Measurements from ENCODE around the gene BOLL.
"Not testable (repeated sequence)": the region's sequence is repeated elsewhere in the genome, so short reads cannot be mapped to it uniquely, and the experiment has no call there.

BOLL gene, protein sequence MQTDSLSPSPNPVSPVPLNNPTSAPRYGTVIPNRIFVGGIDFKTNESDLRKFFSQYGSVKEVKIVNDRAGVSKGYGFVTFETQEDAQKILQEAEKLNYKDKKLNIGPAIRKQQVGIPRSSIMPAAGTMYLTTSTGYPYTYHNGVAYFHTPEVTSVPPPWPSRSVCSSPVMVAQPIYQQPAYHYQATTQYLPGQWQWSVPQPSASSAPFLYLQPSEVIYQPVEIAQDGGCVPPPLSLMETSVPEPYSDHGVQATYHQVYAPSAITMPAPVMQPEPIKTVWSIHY

DNA sequence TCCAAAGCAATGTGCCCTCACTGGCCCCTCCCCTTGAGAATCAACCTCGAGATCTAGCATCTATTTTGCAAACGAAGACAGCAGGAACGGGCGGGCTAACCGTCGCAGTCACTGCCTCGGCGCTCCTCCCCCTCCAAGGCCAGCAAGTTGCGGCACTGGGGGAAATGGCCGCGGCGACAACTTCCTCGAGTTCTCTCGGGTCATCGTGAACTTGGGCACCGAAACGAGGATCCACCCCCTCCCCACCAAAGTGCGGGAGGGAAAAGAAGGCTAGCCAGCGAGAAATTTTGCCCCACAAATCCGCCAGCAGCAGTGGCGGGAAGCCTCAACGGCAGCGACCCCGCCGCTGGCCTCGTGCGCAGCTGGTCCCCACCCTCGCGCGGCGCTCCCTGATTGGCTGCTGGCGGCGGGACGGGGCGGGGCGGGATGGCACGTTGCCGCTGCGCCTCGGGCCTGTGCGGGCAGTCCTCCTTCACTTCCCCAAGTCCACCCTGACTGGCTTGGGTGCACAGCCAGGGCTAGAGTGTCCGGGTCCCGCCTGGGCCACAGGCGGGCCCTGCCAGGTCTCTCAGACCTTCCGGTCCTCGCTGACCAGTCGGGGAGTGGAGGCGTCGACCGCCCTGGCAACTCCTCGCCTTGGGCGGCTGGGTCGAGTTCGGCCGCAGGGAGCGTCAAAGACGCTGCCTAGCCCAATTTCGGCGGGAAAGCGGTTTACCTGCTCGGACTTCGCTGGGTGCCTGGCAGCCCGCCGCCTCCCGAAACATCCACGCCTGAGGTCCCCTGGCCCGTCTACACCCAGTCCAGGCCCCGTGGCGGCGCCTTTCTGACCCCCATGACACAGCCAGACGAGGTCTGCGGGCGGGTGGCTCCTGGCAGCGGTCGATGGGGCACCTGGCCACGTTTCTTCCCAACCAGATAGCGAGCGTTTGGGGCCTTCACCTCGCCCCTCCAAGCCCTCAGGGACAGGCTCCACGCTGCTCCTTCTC, at the start of gene BOLL:
BOLL (minus strand) TSS at position 364 of the 986 bp plus-strand sequence. CDS start 3,469 bp downstream, outside the sequence.
- DNase-seq, result no peak

DNA sequence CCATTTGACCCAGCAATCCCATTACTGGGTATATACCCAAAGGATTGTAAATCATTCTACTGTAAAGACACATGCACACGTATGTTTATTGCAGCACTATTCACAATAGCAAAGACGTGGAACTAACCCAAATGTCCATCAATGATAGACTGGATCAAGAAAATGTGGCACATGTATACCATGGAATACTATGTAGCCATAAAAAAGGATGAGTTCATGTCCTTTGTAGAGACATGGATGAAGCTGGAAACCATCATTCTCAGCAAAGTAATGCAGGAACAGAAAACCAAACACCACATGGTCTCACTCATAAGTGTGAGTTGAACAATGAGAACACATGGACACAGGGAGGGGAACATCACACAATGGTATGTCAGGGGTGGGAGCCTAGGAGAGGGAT, 49.7 kb upstream of the BOLL start:
- DNase-seq, result not testable (repeated sequence)

DNA sequence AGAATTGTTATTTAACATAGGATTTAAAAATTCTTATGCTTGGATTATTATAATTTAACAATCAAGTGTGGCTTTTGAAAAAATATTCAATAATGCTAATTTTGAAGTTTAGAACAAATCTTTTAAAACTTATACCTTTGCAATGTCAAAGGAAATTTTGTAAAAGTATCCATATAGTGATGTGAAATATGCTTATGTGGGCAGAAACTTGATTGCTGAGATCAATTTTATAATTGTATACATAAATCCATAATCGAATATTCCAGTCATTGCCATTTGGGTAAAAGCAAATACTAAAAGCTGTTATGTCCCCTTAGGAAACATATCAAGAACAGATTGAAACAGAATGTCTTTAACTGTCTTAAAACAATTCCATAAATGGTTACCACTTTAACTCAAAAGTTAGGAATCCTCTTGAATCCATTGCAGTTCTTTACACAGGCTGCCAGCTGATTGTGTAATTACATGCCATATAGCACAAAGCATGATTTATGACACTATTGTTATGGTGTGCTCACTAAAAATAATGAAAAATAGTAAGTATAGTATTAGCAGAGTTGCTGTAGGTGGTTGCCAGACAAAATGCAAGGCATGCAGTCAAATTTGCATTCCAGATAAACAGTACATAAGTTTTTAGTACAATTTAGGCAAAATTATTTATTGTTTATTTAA, 43.5 kb upstream of the BOLL start:
- no peak for DNase-seq

DNA sequence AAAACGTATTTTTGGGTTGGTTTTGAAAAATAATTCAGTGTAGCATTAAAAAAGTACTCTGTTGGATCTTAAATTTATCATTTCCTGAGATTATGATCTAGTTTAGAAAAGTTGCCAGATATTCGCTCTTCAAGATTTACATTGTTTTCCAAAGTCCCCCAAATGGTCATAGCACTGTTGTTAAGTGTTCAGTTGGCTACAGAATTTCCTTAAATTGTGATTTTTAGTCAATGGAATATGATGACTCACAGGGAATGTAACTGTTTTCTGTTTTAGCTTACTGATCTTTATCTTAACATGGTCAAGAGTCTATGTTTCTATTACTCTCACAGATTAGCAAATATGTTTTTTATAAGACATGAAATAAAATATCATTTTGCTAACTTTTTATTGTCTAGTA, 42.5 kb upstream of the BOLL start:
- no peak for DNase-seq

DNA sequence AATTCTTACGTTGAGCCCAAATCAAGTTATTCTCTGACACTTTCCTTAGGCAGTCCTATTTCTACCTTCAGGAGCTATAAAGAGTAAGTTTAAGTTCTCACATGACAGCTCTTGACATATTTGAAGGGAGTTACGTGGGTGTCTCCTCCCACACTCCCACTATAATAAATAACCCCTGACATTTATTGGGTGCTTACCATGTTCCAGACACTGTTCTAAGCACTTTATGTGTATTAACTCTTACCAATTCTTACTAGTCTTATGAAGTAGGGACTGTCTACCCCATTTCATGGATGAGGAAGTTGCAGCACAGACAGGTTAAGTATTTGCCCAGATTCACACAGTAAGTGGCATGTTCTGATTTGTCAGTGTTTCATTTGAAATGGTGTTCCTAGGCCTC, 37.2 kb upstream of the BOLL start:
- DNase-seq, result no peak

DNA sequence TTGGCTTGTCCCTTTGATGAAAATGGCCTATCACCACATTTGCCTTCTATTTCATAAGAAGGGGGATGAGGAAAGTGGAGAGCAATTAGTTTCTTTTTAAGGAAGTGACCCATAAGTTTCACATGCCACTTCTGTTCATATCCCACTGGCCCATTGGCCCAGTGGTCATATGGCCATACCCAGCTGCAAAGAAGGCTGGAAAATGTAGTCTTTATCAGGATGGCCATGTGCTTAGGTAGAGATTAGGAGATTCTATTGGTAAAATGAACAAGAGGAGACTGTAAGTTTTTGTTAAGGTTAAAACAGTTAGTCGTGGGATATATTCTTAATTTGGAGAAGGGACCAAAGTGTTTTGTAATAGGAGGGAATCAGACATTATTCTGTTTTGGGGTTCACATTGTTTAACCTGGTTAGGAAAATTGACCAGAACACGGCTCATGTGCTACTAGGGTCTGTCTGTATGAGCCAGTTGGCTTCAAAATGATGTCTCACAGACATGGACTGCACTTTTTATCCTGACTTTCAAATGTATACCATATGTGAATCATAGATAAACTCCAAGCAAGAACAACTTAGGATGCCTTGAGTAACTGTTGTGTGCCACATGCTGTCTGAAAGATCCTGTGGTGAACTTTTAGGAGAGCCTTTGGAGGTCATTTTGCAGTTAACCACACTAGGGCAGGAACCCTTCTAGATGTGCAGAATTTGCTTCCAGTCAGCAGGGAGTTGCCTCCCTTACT, 36.6 kb upstream of the BOLL start:
- no peak for DNase-seq

DNA sequence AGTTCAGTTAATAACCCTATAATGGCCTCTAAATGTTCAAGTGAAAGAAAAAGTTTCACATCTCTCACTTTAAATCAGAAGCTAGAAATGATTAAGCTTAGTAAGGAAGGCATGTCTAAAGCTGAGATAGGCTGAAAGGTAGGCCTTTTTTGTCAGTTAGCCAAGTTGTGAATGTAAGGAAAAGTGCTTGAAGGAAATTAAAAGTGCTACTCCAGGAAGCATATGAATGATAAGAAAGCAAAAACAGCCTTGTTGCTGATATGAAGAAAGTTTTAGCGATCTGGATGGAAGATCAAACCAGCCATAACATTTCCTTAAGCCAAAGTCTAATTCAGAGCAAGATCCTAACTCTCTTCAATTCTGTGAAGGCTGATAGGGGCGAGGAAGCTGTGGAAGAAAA, 29.4 kb upstream of the BOLL start:
- DNase-seq, result no peak

DNA sequence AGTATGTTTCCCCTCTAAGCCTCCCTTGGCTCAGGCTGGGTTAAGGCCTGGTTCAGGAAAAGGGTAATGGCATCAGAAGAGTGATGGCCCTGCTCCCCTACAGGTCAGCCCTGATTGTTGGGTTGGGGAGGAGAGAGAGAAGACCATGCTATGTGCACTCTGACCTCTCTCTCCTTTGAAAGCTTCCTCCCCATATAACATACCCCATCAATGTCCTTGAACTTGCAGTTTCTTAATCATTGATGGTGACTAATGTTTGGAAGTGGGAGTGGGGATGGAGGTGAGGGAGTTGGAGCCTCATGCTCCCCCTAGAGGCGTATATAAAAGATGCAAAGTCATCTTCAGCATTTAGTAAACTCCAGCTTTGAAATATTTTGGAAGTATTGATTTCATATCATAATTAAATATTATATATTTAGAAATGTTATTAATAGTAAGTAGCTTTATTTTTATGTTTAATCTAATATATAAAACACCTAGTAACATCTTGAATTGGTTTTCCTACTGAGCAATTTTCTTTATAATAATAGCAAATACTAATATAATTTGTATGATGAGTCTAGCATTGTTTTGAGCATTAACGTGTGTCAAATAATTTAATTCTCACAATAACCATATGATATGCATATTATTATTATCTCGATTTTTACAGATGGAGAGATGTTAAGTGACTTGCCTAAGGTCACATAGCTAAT, 28.1 kb upstream of the BOLL start:
- DNase-seq, result no peak

DNA sequence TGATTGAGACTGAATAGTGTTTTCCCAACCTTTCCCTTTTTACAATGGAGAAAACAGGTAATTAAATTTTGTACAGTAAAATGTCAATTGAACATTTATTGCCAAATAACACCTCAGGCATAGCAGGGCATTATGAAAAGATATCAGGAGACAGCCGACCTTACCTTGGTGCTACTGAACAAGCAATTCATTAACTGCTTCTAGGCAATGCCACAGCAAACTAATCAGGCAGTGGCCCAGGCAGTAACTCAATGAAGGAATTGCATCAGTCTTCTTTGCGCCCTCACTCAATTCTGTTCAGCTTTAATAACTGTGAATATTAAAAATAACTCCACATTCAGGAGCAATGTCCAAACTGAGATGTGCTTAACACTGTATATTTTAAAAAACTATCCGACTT, 25.4 kb upstream of the BOLL start:
- no peak for DNase-seq

DNA sequence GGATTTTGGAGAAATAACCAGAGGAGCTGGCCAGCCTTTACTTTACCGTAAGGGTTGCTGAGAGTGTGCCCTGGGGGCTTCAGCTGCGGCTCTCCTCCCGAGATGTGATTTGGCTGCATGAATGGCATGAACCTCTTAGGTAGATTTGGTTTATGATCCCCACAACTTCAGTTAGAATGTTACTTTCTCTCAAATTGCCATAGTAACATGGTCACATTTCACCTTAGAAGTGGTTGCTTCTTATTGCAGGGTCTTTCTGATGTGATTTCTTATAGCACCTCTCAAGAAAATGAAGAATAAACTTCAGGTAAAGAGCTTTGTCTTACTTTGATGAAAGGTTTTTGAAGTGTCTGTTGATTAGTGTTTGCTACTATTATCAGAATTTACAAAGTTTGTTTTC, 24.9 kb upstream of the BOLL start:
- no peak for DNase-seq

DNA sequence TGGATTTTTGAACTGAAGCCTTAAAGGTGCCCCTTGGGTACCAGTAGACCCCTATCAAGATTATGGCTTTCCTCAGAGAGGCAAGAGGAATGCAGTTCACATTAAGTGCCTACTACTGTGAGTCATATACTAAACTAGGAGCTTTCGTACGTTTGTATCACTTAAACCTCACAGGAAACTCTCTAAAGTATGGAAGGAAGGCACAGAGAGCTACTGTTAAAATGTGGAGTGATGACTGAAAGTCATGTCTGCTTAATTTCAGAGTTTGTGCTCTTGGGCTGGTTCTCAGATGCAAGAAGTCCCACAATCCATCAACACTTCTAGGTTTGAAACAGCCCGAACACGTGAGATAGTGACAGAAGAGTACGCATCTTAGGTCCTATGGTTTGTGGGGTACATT, 23.9 kb upstream of the BOLL start:
- DNase-seq, result no peak

DNA sequence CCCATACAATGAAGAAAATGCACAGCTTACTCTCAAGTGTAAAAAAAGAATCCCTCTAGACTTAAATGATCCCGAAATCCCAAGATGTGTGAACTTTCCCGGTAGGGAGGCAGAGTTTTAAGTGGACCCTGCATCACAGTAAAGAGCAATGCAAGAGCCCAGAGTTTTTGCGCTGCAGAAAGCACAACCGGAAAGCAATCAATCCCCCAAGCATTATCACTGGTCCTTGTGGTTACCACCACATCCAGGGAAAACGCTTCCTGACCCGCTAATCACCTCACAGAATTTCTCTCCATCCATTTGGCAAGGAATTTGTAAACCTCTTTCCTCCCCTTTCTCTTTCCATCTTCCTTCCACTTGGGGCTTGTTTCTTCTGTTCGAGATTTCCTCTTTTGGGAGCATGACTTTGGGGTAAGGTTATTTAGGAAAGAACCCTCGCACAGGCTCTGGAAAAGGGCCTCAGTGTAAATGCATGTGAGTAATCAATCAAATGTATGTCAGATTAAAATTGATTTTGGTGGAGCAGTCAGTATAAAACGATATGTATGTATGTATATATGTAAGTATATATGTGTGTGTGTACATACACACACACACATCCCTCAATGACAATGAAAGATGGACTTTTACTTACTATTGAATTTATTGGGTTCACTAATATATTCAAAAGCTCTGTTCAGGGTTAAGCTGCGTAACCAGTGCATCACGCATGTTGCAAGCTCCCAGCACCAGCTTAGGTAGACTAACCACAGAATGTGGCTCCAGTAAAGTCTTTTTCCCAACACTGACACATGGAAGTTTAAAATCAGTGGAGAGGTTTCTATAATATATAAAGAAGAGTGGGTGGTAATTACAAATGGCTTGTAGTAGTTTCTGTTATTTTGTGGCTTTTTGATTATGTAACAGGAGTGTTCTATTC, 20.9 kb upstream of the BOLL start:
- DNase-seq, result no peak

DNA sequence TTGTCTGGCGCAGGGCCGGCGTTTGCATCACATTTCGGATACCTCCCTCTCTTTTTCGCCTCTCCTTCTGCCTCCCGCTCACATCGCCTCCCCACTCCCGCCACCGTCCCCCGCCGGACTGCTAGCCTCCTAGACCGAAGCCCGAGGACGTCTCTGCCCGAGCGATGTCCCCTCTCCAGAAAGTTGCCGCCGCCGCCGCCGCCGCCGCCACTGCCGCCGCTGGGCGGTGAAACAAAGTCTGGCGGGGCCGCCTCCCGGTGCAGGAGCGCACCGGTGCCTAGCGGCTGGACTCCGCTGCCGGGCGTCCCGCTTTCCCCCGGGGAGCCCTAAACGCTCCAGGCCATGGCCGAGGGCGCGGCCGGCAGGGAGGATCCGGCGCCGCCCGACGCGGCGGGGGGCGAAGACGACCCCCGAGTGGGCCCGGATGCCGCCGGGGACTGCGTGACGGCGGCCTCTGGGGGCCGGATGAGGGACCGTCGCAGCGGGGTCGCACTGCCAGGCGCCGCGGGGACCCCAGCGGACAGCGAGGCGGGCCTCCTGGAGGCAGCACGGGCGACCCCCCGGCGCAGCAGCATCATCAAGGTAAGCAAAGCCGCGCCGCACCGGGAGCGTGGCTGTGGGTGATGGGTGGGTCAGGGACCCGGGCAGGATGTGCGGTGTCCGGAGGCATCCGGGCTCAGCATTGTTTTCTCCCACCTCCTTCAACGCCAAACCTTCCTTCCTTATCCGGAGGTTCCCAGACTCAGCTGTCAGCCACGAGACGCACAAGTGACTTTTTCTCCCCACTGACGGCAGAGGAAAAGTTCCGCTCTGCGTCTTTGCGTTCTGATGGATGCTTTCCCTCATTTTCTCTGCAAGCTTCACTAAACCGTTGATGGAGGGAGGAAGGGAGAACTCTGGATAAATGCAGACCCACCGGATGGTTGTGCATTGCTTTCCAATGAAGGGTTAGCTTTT, 19.9 kb upstream of the BOLL start:
- peak; percentile 41 for DNase-seq

DNA sequence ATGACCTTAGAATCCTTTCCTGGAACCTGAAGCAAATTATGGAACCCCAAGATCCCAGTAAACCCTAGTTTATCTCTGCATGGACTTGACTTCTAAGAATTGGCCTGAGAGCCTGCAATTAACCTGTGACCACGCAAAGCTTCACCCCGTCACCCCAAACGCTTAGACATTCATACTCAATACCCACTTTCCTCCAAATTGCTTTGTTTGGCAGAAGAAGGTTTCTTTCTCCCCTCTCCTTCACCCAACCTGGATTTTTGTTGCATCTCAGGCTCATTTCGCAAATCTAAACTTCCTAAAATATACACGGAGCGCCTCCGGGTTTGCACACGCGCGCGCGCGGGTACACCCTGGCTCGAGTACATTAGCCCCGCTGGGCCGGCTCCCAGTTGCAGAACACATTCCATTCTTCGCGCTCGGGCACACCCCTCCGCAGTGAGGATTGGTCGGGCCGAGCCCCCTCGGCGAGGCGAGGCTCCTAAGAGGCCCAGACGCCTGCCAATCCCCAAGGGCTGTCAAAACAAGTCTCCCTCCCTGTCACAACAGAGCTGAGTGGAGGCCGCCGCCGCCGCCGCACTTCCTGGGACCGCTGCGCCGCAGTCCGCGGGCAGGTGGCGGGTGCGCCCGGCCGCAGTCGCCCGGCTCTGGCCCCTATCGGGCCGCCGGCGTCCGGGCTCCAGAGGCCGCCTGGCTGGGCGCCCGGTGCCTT, 19.1 kb upstream of the BOLL start, which contains the start of gene PLCL1:
PLCL1 (plus strand) TSS at position 545 of the 709 bp plus-strand sequence.
- DNase-seq, result peak; percentile 92

DNA sequence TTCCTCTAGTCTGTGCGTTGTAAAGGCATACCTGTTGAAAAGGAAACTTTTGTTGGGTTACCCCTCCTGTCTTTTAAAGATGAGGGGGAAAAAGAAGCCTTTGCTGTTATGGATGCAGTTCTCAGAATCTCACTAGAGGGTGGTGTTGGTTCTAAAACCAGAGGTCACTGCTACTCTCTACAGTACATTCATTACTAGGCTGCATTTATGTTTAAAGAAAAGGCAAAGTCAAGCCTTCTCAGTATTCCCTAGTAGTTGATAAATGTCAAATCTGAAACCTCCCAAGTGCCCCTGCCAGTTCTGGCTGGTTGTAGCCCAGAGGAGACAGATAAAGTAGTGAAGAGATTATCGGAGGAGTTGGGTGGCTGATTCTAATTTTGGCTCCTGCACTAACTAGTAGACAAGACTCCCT, 17.9 kb upstream of the BOLL start:
- no peak for DNase-seq

DNA sequence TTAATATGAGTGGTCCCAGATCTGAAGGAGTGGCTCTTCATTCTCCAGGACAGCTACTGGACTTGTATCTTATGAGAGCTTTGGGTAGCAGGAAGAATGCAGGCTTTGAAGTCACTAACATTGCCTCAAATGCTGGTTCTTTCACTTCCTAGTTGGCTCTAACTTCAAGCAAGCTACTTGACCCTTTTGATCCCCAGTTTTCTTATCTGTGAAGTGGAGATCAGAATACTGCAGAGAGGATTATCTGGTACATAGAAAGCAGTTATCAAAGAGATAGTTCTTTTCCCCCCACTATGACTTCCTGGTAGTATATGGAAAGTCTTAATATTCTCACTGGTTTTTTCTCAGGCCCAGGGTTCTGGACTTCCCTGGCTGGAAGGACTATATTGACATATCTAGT, 15.9 kb upstream of the BOLL start:
- no peak for DNase-seq

DNA sequence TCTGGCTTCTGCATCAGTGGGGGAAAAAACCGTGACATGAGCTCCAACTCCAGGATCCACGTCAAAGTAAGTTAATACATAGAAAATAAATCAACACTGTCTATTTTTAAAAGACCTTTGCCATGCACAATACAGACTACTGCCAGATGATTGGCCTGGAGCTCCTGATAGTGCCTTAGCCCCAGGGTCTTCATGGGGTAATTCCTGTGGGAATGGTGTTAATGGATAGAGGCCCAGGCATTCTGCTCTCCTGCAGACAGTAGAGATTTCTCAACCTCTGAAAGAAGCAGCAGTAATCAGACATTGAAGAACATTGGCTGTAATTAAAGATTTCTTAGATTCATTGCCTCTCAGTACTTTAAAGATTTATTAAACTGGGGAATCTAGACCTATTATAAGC, 15.0 kb upstream of the BOLL start:
- no peak for DNase-seq

DNA sequence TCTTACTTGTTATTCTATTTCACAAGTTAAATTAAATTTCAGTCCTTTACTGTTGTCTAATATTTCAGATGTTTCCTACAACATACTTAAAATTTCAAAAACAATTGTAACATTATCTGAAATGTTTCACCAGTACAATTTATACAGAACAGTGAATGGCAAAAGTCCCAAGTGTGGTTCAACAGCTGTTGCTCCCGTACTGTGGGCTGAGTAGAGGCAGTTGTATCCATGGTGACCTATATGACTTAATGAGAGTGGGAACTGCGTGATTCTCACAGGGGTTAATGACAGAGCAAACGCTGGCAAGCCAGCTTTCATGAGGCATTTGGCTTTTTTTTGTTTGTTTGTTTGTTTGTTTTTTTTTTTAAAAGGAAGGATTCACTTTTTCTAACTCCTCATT, 13.9 kb upstream of the BOLL start:
- DNase-seq, result no peak

DNA sequence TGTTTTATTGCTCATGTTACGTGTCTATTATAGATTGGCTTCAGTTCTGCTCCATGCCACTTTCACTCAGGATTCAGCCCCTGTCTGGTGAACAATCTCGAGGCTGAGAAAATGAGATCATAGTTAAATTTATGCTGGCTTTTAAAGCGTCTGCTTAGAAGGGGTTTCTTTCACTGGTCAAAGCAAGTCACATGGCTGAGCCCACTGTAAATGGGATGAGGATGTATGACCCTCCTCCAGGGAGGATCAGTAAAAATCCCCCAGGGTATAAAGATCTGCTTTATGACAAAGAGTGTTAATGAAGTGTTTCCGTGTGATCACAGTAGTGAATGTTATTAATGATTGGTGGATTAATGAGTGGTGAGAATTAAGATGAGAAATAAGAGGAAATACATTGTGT, 13.1 kb upstream of the BOLL start:
- no peak for DNase-seq

Measured in activated naive CD4-positive, alpha-beta T cell treated with Interleukin-2 at 50 U/mL for 16 hours (primary cell).